Smooth muscle cell (in vitro differentiated cells): Measurements from ENCODE around the gene PPP1R16B. TPM values are rescaled to one million over a fixed set of nuclear protein-coding genes. Genes with fewer than 3 reads are reported as not detected.

ENCODE experiments used
- polyA plus RNA-seq: library from polyadenylated mRNA; unstranded; fragments of >200 nt; fragmentation: Nextera tagmentation; extraction: Ambion mirVana; gene quantifications from 2 replicates; pipeline ENCODE4 v1.2.1, GENCODE V29; 2016
- small RNA-seq: library from RNA; depleted of rRNA; stranded (forward); fragments of <200 nt; gene quantifications from one replicate; pipeline ENCODE3, GENCODE V24; 2014
- total RNA-seq: library from RNA; depleted of rRNA; stranded (reverse); fragments of >200 nt; gene quantifications from 2 replicates; pipeline ENCODE4 v1.2.3, GENCODE V29; 2014

PPP1R16B gene
- total and polyA plus RNA-seq, 2 experiments from 2014 or later, result not detected

Small RNA genes lying within 50 kb of the gene (small RNA-seq; reads per million reads assigned to genes)
- gene AL023803.1, result not detected

Other genes with a start within 250 kb of the PPP1R16B start
- gene ADIG, start 224.5 kb upstream of the PPP1R16B start, total RNA-seq, result not detected in 2 replicates
- not detected in 2 replicates for gene ADIG, start 224.5 kb upstream of the PPP1R16B start, polyA plus RNA-seq
- gene ARHGAP40, start 203.9 kb upstream of the PPP1R16B start, total RNA-seq, result 0.22 TPM in 2 replicates
- 1.1 TPM in 1 of 2 replicates, not detected in the other for gene ARHGAP40, start 203.9 kb upstream of the PPP1R16B start, polyA plus RNA-seq
- not detected in 2 replicates for gene SLC32A1, start 81.2 kb upstream of the PPP1R16B start, total RNA-seq
- not detected in 2 replicates for gene SLC32A1, start 81.2 kb upstream of the PPP1R16B start, polyA plus RNA-seq
- 7.1 and 9.8 TPM in 2 replicates for gene ACTR5, start 57.2 kb upstream of the PPP1R16B start, total RNA-seq
- gene ACTR5, start 57.2 kb upstream of the PPP1R16B start, polyA plus RNA-seq, result 6.4 and 6.9 TPM in 2 replicates
- gene FAM83D, start 120.7 kb downstream of the PPP1R16B start, total RNA-seq, result 4.8 and 10.7 TPM in 2 replicates
- 3.4 and 5.7 TPM in 2 replicates for gene FAM83D, start 120.7 kb downstream of the PPP1R16B start, polyA plus RNA-seq
- 9.5 and 10.7 TPM in 2 replicates for gene DHX35, start 156.6 kb downstream of the PPP1R16B start, total RNA-seq
- 4.1 and 4.5 TPM in 2 replicates for gene DHX35, start 156.6 kb downstream of the PPP1R16B start, polyA plus RNA-seq